GM18868 (cell line): ENCODE measurements around the gene NAB2.

Experiments used
- ATAC-seq: cut with Tn5 transposase; IDR thresholded peaks from one replicate; pipeline ENCODE4 v1.9.1; 2021; ENCODE audit warnings: mild to moderate bottlenecking, moderate library complexity; ENCODE audit not compliant: unreplicated experiment

The NAB2 gene

GRCh38 chr12:57093415-57094207, 4.7 kb downstream of the NAB2 start:
- ATAC-seq: peak; percentile 47

- no peak for ATAC-seq
Observed at GRCh38 chr12:57094208-57095160, 5.6 kb downstream of the NAB2 start.

GRCh38 chr12:57095440-57095839, 6.5 kb downstream of the NAB2 start:
- no peak for ATAC-seq

GRCh38 chr12:57096099-57096572, 7.2 kb downstream of the NAB2 start:
- no peak for ATAC-seq

GRCh38 chr12:57096748-57097553, 8.0 kb downstream of the NAB2 start:
- ATAC-seq: no peak

GRCh38 chr12:57097554-57097835, 8.6 kb downstream of the NAB2 start:
- ATAC-seq: no peak

GRCh38 chr12:57098546-57098945, 9.6 kb downstream of the NAB2 start:
- no peak for ATAC-seq

- no peak for ATAC-seq
Observed at GRCh38 chr12:57099047-57099714, 10.3 kb downstream of the NAB2 start.

- no peak for ATAC-seq
Observed at GRCh38 chr12:57099766-57100165, 10.9 kb downstream of the NAB2 start.

GRCh38 chr12:57101892-57102695, 13.2 kb downstream of the NAB2 start:
- no peak for ATAC-seq

- no peak for ATAC-seq
Observed at GRCh38 chr12:57103856-57104255, 14.9 kb downstream of the NAB2 start.

GRCh38 chr12:57104292-57104910, 15.5 kb downstream of the NAB2 start:
- ATAC-seq: no peak

- no peak for ATAC-seq
Observed at GRCh38 chr12:57105011-57105753, 16.3 kb downstream of the NAB2 start.

GRCh38 chr12:57106021-57106708, 17.3 kb downstream of the NAB2 start:
- ATAC-seq: no peak

GRCh38 chr12:57107456-57108155, 18.7 kb downstream of the NAB2 start:
- no peak for ATAC-seq

- ATAC-seq: no peak
Observed at GRCh38 chr12:57109207-57110103, 20.5 kb downstream of the NAB2 start.
